Neural cell (in vitro differentiated cells): ENCODE data around the gene ZFPM1. TPM values are rescaled to one million over a fixed set of nuclear protein-coding genes. Genes with fewer than 3 reads are reported as not detected.

ENCODE experiments used
- H2AFZ ChIP-seq: fragments of 200-600, 300-800 bp; sonication (generic), shearing (Covaris generic); 2 replicates; pipeline ENCODE4 v1.6.0; 2014; ENCODE audit warnings: low read depth, mild to moderate bottlenecking, antibody characterized with exemption, low read length, moderate library complexity
- H3F3A ChIP-seq: fragments of 200-600 bp; shearing (Covaris generic); 2 replicates; pipeline ENCODE4 v1.6.1; 2016; ENCODE audit warnings: mild to moderate bottlenecking, moderate library complexity, mixed read lengths, antibody characterized with exemption, low read length; ENCODE audit not compliant: insufficient read depth, poor library complexity, severe bottlenecking
- H3K27ac ChIP-seq: fragments of 200-600, 300-800 bp; sonication (generic), shearing (Covaris generic); 2 replicates; pipeline ENCODE4 v1.5.1; 2014; ENCODE audit warnings: mild to moderate bottlenecking, low read length, moderate library complexity
- H3K27me3 ChIP-seq: fragments of 300-800, 200-600 bp; sonication (generic), shearing (Covaris generic); 2 replicates; pipeline ENCODE4 v1.6.0; 2014; ENCODE audit warnings: mild to moderate bottlenecking, low read depth, low read length, moderate library complexity; ENCODE audit not compliant: insufficient read depth
- H3K36me3 ChIP-seq: fragments of 300-800, 200-600 bp; sonication (generic), shearing (Covaris generic); 2 replicates; pipeline ENCODE4 v1.5.1; 2014; ENCODE audit warnings: mild to moderate bottlenecking, antibody characterized with exemption, low read length, moderate library complexity; ENCODE audit not compliant: insufficient read depth
- H3K4me2 ChIP-seq: fragments of 300-800, 200-600 bp; sonication (generic), shearing (Covaris generic); 2 replicates; pipeline ENCODE4 v1.6.0; 2014; ENCODE audit warnings: mild to moderate bottlenecking, low read length
- H3K4me3 ChIP-seq: fragments of 300-800, 200-600 bp; sonication (generic), shearing (Covaris generic); 2 replicates; pipeline ENCODE4 v1.5.1; 2014; ENCODE audit warnings: mild to moderate bottlenecking, low read length, moderate library complexity
- H3K79me2 ChIP-seq: fragments of 200-600 bp; shearing (Covaris generic); replicated peaks from 2 replicates; pipeline ENCODE4 v1.6.0; 2014; ENCODE audit warnings: mild to moderate bottlenecking, low read length, moderate library complexity; ENCODE audit not compliant: insufficient read depth
- H3K9ac ChIP-seq: fragments of 300-800, 200-600 bp; sonication (generic), shearing (Covaris generic); 2 replicates; pipeline ENCODE4 v1.6.1; 2016; ENCODE audit warnings: mild to moderate bottlenecking, low read length, mixed read lengths
- H3K9me2 ChIP-seq: fragments of 200-600 bp; shearing (Covaris generic); 2 replicates; pipeline ENCODE4 v1.6.1; 2016; ENCODE audit warnings: mild to moderate bottlenecking, low read length, mixed read lengths; ENCODE audit not compliant: insufficient read depth
- H3K9me3 ChIP-seq: fragments of 200-600, 300-800 bp; sonication (generic), shearing (Covaris generic); 2 replicates; pipeline ENCODE4 v1.6.1; 2016; ENCODE audit warnings: mild to moderate bottlenecking, mixed run types, low read length, moderate library complexity, mixed read lengths
- H4K20me1 ChIP-seq: fragments of 200-600 bp; shearing (Covaris generic); 2 replicates; pipeline ENCODE4 v1.6.1; 2016; ENCODE audit warnings: mild to moderate bottlenecking, mixed run types; ENCODE audit not compliant: insufficient read depth
- EP300 ChIP-seq: fragments of 450-650 bp; conservative IDR thresholded peaks from 2 replicates; pipeline ENCODE4 v1.6.1; 2014; ENCODE audit warnings: antibody characterized with exemption, mild to moderate bottlenecking, moderate library complexity; ENCODE audit not compliant: poor library complexity, severe bottlenecking
- EZH2 ChIP-seq: fragments of 200-600, 300-800 bp; shearing (Covaris generic), sonication (generic); IDR thresholded peaks from 2 replicates; pipeline ENCODE4 v1.6.1; 2014; ENCODE audit warnings: antibody characterized with exemption, low read length, borderline replicate concordance, mild to moderate bottlenecking; ENCODE audit not compliant: insufficient read depth, poor library complexity, severe bottlenecking
- MXI1 ChIP-seq: fragments of 450-650 bp; conservative IDR thresholded peaks from 2 replicates; pipeline ENCODE4 v1.6.1; 2014; ENCODE audit warnings: antibody characterized with exemption, mild to moderate bottlenecking; ENCODE audit not compliant: poor library complexity, severe bottlenecking
- POLR2AphosphoS5 ChIP-seq: IDR thresholded peaks from 2 replicates; pipeline ENCODE4 v1.6.1; 2012
- RAD21 ChIP-seq: fragments of 450-650 bp; conservative IDR thresholded peaks from 2 replicates; pipeline ENCODE4 v1.6.1; 2014; ENCODE audit warnings: antibody characterized with exemption, mild to moderate bottlenecking, moderate library complexity
- SMC3 ChIP-seq: fragments of 450-650 bp; conservative IDR thresholded peaks from 2 replicates; pipeline ENCODE4 v1.6.1; 2014; ENCODE audit warnings: antibody characterized with exemption, mild to moderate bottlenecking, moderate library complexity; ENCODE audit not compliant: poor library complexity
- TAF1 ChIP-seq: IDR thresholded peaks from 2 replicates; pipeline ENCODE4 v1.6.1; 2012; ENCODE audit warnings: low read depth
- polyA plus RNA-seq: library from polyadenylated mRNA; depleted of rRNA; stranded (reverse); fragments of >200 nt; gene quantifications from 2 replicates; pipeline ENCODE4 v1.2.3, GENCODE V29; 2014
- TF ChIP-seq, protein P1 (sequence below): IDR thresholded peaks from 2 replicates; pipeline ENCODE4 v1.6.1; 2012; ENCODE audit warnings: borderline replicate concordance
- TF ChIP-seq, protein P2 (sequence below): fragments of 450-650 bp; IDR thresholded peaks from 2 replicates; pipeline ENCODE4 v1.5.1; 2014; ENCODE audit warnings: antibody characterized with exemption, mild to moderate bottlenecking, moderate library complexity; ENCODE audit not compliant: poor library complexity, severe bottlenecking

ZFPM1 gene
- polyA plus RNA-seq, 1 donor from 2014 or later, result 0.41 TPM

DNA sequence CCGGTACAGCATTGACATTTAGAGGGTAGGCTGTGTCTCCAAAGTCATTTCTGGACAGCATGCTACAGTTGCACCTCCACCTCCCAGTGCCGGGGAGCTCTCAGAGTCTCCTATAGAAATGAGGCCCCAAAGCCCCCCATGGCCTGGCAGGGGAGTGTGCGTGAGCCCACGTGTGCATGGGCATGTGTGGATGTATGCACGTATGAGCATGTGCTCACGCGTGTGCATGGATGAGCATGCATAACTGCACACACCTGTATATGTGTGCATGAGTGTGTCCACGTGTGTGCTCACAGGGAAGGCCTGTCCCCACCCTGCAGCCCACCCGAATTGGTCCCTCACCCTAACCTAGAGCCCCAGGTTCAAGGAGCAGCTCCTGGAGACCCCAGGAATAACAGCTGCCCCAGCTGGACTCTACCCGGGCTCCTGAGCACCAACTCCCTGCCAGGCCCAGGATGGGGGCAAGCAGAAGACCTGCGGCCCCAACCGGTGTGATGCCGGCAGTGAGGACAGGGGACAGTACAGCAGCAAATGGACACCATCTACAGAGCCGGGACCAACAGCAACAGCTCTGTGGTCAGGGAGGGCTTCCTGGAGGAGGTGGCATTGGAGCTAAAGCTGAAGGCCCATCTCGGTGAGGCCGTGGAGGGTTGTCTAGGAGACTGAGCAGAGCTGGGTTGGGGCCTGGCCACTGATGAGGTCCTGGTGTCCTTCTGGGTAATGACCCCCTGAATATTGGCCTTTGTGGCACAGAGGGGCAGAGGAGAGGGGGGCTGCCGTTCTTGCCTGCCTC is 35.2 kb upstream of the ZFPM1 start:
- no peaks in the 10 kb centered on the region for H4K20me1 ChIP-seq
- H3K9me2 ChIP-seq, result no peaks in the 10 kb centered on the region

DNA sequence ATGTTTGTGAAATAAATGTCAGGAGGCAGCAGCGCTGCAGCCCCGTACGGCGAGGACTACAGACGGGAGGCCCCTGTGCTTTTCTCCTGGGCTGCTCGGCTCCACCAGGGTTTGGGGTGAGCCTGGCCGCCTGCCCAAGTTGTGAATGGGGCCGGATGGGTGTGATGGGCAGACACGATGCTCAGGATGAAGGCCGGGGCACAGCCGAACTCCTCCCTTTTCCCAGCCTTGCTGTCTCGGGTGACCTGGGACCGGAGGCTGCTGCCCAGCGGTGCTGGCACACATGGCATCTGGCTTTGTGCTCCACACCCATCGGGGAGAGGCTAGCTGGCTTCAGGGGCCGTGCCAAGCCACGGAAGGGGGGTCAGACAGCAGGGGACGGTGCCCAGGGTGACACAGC is 34.2 kb upstream of the ZFPM1 start:
- no peaks in the 10 kb centered on the region for H3K79me2 ChIP-seq
- no peak overlapping the region for H2AFZ ChIP-seq
- no peak overlapping the region for H3K4me2 ChIP-seq
- no peaks in the 10 kb centered on the region for H4K20me1 ChIP-seq
- no peak overlapping the region for H3K4me3 ChIP-seq
- H3K36me3 ChIP-seq, result no peaks in the 10 kb centered on the region
- H3K9me3 ChIP-seq, result no peaks in the 10 kb centered on the region
- no peaks in the 10 kb centered on the region for H3F3A ChIP-seq
- no peak overlapping the region for H3K9ac ChIP-seq
- H3K27me3 ChIP-seq, result no peaks in the 10 kb centered on the region
- no peak overlapping the region for H3K27ac ChIP-seq
- TF ChIP-seq, protein P1, sequence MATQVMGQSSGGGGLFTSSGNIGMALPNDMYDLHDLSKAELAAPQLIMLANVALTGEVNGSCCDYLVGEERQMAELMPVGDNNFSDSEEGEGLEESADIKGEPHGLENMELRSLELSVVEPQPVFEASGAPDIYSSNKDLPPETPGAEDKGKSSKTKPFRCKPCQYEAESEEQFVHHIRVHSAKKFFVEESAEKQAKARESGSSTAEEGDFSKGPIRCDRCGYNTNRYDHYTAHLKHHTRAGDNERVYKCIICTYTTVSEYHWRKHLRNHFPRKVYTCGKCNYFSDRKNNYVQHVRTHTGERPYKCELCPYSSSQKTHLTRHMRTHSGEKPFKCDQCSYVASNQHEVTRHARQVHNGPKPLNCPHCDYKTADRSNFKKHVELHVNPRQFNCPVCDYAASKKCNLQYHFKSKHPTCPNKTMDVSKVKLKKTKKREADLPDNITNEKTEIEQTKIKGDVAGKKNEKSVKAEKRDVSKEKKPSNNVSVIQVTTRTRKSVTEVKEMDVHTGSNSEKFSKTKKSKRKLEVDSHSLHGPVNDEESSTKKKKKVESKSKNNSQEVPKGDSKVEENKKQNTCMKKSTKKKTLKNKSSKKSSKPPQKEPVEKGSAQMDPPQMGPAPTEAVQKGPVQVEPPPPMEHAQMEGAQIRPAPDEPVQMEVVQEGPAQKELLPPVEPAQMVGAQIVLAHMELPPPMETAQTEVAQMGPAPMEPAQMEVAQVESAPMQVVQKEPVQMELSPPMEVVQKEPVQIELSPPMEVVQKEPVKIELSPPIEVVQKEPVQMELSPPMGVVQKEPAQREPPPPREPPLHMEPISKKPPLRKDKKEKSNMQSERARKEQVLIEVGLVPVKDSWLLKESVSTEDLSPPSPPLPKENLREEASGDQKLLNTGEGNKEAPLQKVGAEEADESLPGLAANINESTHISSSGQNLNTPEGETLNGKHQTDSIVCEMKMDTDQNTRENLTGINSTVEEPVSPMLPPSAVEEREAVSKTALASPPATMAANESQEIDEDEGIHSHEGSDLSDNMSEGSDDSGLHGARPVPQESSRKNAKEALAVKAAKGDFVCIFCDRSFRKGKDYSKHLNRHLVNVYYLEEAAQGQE, result no peak
- TF ChIP-seq MXI1 (no peak), EP300 (no peak), SMC3 (no peak), TAF1 (no peak), POLR2AphosphoS5 (no peak), RAD21 (no peak), EZH2 (no peak)
- TF ChIP-seq, protein P2, sequence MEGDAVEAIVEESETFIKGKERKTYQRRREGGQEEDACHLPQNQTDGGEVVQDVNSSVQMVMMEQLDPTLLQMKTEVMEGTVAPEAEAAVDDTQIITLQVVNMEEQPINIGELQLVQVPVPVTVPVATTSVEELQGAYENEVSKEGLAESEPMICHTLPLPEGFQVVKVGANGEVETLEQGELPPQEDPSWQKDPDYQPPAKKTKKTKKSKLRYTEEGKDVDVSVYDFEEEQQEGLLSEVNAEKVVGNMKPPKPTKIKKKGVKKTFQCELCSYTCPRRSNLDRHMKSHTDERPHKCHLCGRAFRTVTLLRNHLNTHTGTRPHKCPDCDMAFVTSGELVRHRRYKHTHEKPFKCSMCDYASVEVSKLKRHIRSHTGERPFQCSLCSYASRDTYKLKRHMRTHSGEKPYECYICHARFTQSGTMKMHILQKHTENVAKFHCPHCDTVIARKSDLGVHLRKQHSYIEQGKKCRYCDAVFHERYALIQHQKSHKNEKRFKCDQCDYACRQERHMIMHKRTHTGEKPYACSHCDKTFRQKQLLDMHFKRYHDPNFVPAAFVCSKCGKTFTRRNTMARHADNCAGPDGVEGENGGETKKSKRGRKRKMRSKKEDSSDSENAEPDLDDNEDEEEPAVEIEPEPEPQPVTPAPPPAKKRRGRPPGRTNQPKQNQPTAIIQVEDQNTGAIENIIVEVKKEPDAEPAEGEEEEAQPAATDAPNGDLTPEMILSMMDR, result no peak
- no peaks in the 10 kb centered on the region for H3K9me2 ChIP-seq

More for the DNA sequence above, 35.2 kb upstream of the ZFPM1 start:
- Histone ChIP-seq H3K36me3 (no peaks in the 10 kb centered on the region), H3K9ac (no peak overlapping the region), H3F3A (no peaks in the 10 kb centered on the region), H3K4me2 (no peak overlapping the region), H3K9me3 (no peaks in the 10 kb centered on the region), H3K27me3 (no peaks in the 10 kb centered on the region), H2AFZ (no peak overlapping the region), H3K27ac (no peak overlapping the region), H3K4me3 (no peak overlapping the region), H3K79me2 (no peaks in the 10 kb centered on the region)
- TF ChIP-seq, protein P1, result no peak
- TF ChIP-seq EZH2 (no peak), SMC3 (no peak), EP300 (no peak), TAF1 (no peak), RAD21 (no peak), MXI1 (no peak), POLR2AphosphoS5 (no peak)
- TF ChIP-seq, protein P2, result no peak
